SK-N-MC (cell line): Measurements from ENCODE around the gene OPCML.

Experiments used
- EZH2 ChIP-seq: fragments of 200-600 bp; sonication (generic); IDR thresholded peaks from one replicate; pipeline ENCODE4 v1.6.1; 2017; ENCODE audit warnings: antibody characterized with exemption
- POLR2AphosphoS5 ChIP-seq: IDR thresholded peaks from 2 replicates; pipeline ENCODE4 v1.6.1; 2012; ENCODE audit warnings: mild to moderate bottlenecking, low read depth, low read length, borderline replicate concordance

DNA sequence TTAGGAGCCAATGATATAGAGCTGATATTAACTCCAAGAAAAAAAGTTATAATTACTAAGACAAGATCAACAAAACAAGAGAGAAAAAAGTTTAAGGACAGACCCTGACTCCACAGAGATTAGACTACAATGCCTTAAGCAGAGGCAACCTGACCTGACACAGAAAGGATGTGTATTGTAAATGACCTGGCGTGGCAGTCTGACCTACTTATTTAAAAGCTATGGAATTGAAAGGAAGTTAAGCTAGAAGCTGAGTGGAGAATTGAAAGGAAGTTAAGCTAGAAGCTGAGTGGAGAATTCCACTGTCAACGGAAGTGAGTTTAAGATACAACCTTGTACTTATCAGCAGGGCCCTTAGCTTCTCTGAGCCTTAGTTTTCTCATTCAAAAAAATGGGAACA lies 885.4 kb downstream of the OPCML start:
- TF ChIP-seq POLR2AphosphoS5: no peak
- no peak for TF ChIP-seq EZH2
